HG02623 (cell line): ENCODE data around the gene FBXL4.

Source experiments
- ATAC-seq: cut with Tn5 transposase; IDR thresholded peaks from one replicate; pipeline ENCODE4 v1.9.1; 2021; ENCODE audit warnings: moderate library complexity; ENCODE audit not compliant: unreplicated experiment

FBXL4 gene

GRCh38 chr6:98828211-98828788 is 119.4 kb downstream of the FBXL4 start:
- no peak for ATAC-seq

- ATAC-seq = no peak
Observed at GRCh38 chr6:98827295-98828159, 120.2 kb downstream of the FBXL4 start.

- ATAC-seq = no peak
Observed at GRCh38 chr6:98825600-98826230, 122.0 kb downstream of the FBXL4 start.

- no peak for ATAC-seq
Observed at GRCh38 chr6:98824902-98825599, 122.7 kb downstream of the FBXL4 start.

- ATAC-seq = no peak
Observed at GRCh38 chr6:98824162-98824901, 123.4 kb downstream of the FBXL4 start.

GRCh38 chr6:98823428-98824161 is 124.2 kb downstream of the FBXL4 start:
- no peak for ATAC-seq

- ATAC-seq = no peak
Observed at GRCh38 chr6:98821756-98822405, 125.9 kb downstream of the FBXL4 start.
